Testis (tissue), 2 donors: Measurements from ENCODE around the gene LRRC42.

Experiments
- CTCF ChIP-seq, 3 experiments: fragments of 450-650 bp in 2 of 3; fragments of 200-600 bp in 1 of 3; sonication (generic) in 1 of 3; IDR thresholded peaks; one replicate each; pipeline ENCODE4 v1.5.1; 2016 to 2019; ENCODE audit warnings: antibody characterized with exemption in 3 of 3, mild to moderate bottlenecking in 2 of 3, moderate library complexity in 1 of 3
- POLR2A ChIP-seq: fragments of 450-650 bp; IDR thresholded peaks from one replicate; pipeline ENCODE4 v1.6.1; 2017; ENCODE audit warnings: antibody characterized with exemption, mild to moderate bottlenecking, moderate library complexity

- no peak for TF ChIP-seq POLR2A
- TF ChIP-seq CTCF (IDR thresholded peaks at IDR 0.05) = no peak
Measured at GRCh38 chr1:53936430-53936829, 9.7 kb upstream of the LRRC42 start.
